ENCODE results near the gene PSMD5. TPM values are rescaled to one million over a fixed set of nuclear protein-coding genes. Genes with fewer than 3 reads are reported as not detected.

Gene PSMD5
- total RNA-seq, 4 donors from 2014 or later: 30.7 to 57.5 (median 36.2) TPM

GRCh38 chr9:120863833-120864232 is 21.1 kb upstream of the PSMD5 start:
- ATAC-seq (ENCODE audit: low FRiP score) (no peak), DNase-seq (ENCODE audit: low spot score) (no peak)
- TF ChIP-seq CTCF (IDR thresholded peaks at IDR 0.05): no peak

GRCh38 chr9:120862452-120862851 is 19.7 kb upstream of the PSMD5 start:
- ATAC-seq (ENCODE audit: low FRiP score): no peak
- no peak for TF ChIP-seq CTCF (IDR thresholded peaks at IDR 0.05)
- no peak for DNase-seq (ENCODE audit: low spot score)

GRCh38 chr9:120861935-120862334 is 19.2 kb upstream of the PSMD5 start:
- no peak for DNase-seq (ENCODE audit: low spot score)
- ATAC-seq (ENCODE audit: low FRiP score): no peak
- TF ChIP-seq CTCF (IDR thresholded peaks at IDR 0.05): no peak

GRCh38 chr9:120860083-120860482 is 17.4 kb upstream of the PSMD5 start:
- DNase-seq (ENCODE audit: low spot score) (no peak), ATAC-seq (ENCODE audit: low FRiP score) (no peak)
- TF ChIP-seq CTCF (IDR thresholded peaks at IDR 0.05): no peak

- TF ChIP-seq CTCF (IDR thresholded peaks at IDR 0.05): no peak
- DNase-seq (ENCODE audit: low spot score) (no peak), ATAC-seq (ENCODE audit: low FRiP score) (no peak)
Observed at GRCh38 chr9:120859361-120859760, 16.6 kb upstream of the PSMD5 start.

- ATAC-seq (ENCODE audit: low FRiP score) (no peak), DNase-seq (ENCODE audit: low spot score) (no peak)
- TF ChIP-seq CTCF (IDR thresholded peaks at IDR 0.05): no peak
Observed at GRCh38 chr9:120857902-120858301, 15.2 kb upstream of the PSMD5 start.

- no peak for ATAC-seq (ENCODE audit: low FRiP score)
- no peak for DNase-seq (ENCODE audit: low spot score)
- TF ChIP-seq CTCF (IDR thresholded peaks at IDR 0.05): no peak
Observed at GRCh38 chr9:120857481-120857880, 14.8 kb upstream of the PSMD5 start.
